ENCODE measurements around the gene TRIM72. TPM values are rescaled to one million over a fixed set of nuclear protein-coding genes. Genes with fewer than 3 reads are reported as not detected.
"Not testable (repeated sequence)": the region's sequence is repeated elsewhere in the genome, so short reads cannot be mapped to it uniquely, and the experiment has no call there.

Gene TRIM72
- polyA plus RNA-seq, 1 experiment = not detected

GRCh38 chr16:31243734-31244670 is 30.1 kb downstream of the TRIM72 start:
- CTCF ChIA-PET = interaction anchor here (0.7 kb wide), 1 partner anchor 437 kb away, joined by 3 read pairs; no protein-coding TSS in a partner anchor
- Histone ChIP-seq H3K36me3 (ENCODE audit: control insufficient read depth, insufficient read depth, low read length) (no peaks in the 10 kb centered on the region), H3K27me3 (ENCODE audit: control insufficient read depth, insufficient read depth, low read length) (peaks cover 2% of the 10 kb centered on the region; the same call in 1 of the 2 replicates), H3K4me3 (ENCODE audit: low read depth, low read length) (no peak overlapping the region)
- POLR2A ChIA-PET = interaction anchor here (0.6 kb wide), 1 partner anchor 77 kb away, joined by 9 read pairs; no protein-coding TSS in a partner anchor
- TF ChIP-seq CTCF (IDR thresholded peaks at IDR 0.05; ENCODE audit: insufficient read depth, low read depth, low read length) = no peak
- no peak for DNase-seq (ENCODE audit: low read depth)

- POLR2A ChIA-PET; H3K36me3 ChIP-seq (ENCODE audit: control insufficient read depth, insufficient read depth, low read length); H3K4me3 ChIP-seq (ENCODE audit: low read depth, low read length); CTCF ChIA-PET; H3K27me3 ChIP-seq (ENCODE audit: control insufficient read depth, insufficient read depth, low read length); DNase-seq (ENCODE audit: low read depth): not testable (repeated sequence)
Measured at GRCh38 chr16:31245598-31245997, 31.7 kb downstream of the TRIM72 start.

DNA sequence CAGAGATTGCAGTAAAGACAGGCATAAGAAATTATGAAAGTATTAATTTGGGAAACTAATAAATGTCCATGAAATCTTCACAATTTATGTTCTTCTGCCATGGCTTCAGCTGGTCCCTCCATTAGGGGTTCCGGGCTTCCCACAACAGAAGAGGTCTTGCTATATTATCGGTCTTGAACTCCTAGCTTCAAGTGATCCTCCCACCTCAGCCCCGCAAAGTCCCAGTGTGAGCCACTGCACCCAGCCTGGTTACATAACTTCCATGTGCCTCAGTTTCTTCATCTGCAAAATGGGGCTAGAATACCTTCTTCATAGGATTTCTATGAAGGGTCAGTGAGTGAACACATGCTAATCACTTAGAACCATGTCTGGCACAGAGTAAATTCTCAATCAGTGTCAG is 32.4 kb downstream of the TRIM72 start:
- H3K4me3 ChIP-seq (ENCODE audit: low read depth, low read length) = no peak overlapping the region
- CTCF ChIA-PET = interaction anchor here (0.7 kb wide), 1 partner anchor 205 kb away, joined by 3 read pairs; no protein-coding TSS in a partner anchor
- no peak for DNase-seq (ENCODE audit: low read depth)
- no peaks in the 10 kb centered on the region for H3K36me3 ChIP-seq (ENCODE audit: control insufficient read depth, insufficient read depth, low read length)
- peaks cover 3% of the 10 kb centered on the region; the same call in 1 of the 2 replicates for H3K27me3 ChIP-seq (ENCODE audit: control insufficient read depth, insufficient read depth, low read length)
- no peak for TF ChIP-seq CTCF (IDR thresholded peaks at IDR 0.05; ENCODE audit: insufficient read depth, low read depth, low read length)
- POLR2A ChIA-PET = no interaction called here

GRCh38 chr16:31248344-31248743 is 34.4 kb downstream of the TRIM72 start:
- CTCF ChIA-PET = interaction anchor here (1.0 kb wide), 1 partner anchor 37 kb away, joined by 3 read pairs; no protein-coding TSS in a partner anchor
- no peak for TF ChIP-seq CTCF (IDR thresholded peaks at IDR 0.05; ENCODE audit: insufficient read depth, low read depth, low read length)
- Histone ChIP-seq H3K36me3 (ENCODE audit: control insufficient read depth, insufficient read depth, low read length) (no peaks in the 10 kb centered on the region), H3K27me3 (ENCODE audit: control insufficient read depth, insufficient read depth, low read length) (0 out of 2 replicates have a peak, but pooled peaks cover 4% of the 10 kb centered on the region), H3K4me3 (ENCODE audit: low read depth, low read length) (no peak overlapping the region)
- POLR2A ChIA-PET = no interaction called here
- DNase-seq (ENCODE audit: low read depth) = no peak

DNA sequence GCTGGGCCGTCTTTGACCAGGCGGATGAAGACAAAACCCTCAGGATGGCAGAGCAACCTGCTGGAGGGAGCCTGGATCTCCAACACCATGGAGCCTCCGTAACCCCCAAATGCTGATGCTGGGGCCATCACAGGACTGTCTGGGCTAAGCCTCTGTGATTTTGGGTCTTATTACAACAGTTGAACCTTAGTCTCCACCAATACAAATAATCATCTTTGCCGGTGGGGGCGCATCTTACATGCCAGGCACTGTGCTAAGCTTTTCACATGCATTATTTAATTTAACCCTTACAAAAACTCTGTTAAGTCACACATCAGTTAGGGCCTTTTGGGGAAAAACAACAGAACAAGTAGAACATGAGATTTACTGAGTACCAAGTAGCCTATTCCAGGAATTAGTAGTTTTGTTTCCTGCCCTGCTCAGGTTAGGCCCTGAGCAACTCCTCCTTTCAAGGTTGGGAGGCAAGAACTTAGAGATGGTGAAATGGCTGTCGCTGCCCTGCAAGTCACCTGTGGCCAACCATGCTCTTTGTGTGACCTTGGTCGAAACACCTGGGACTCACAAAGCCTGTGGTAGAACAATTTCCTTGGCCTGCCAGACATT is 37.0 kb downstream of the TRIM72 start:
- Histone ChIP-seq H3K27me3 (ENCODE audit: control insufficient read depth, insufficient read depth, low read length) (0 out of 2 replicates have a peak, but pooled peaks cover 4% of the 10 kb centered on the region), H3K36me3 (ENCODE audit: control insufficient read depth, insufficient read depth, low read length) (no peaks in the 10 kb centered on the region), H3K4me3 (ENCODE audit: low read depth, low read length) (no peak overlapping the region)
- no peak for TF ChIP-seq CTCF (IDR thresholded peaks at IDR 0.05; ENCODE audit: insufficient read depth, low read depth, low read length)
- POLR2A ChIA-PET = no interaction called here
- CTCF ChIA-PET = no interaction called here
- no peak for DNase-seq (ENCODE audit: low read depth)

Data from BJ (cell line).